ENCODE measurements around the gene GRAMD1B.
"Not testable (repeated sequence)": the region's sequence is repeated elsewhere in the genome, so short reads cannot be mapped to it uniquely, and the experiment has no call there.

The GRAMD1B gene

DNA sequence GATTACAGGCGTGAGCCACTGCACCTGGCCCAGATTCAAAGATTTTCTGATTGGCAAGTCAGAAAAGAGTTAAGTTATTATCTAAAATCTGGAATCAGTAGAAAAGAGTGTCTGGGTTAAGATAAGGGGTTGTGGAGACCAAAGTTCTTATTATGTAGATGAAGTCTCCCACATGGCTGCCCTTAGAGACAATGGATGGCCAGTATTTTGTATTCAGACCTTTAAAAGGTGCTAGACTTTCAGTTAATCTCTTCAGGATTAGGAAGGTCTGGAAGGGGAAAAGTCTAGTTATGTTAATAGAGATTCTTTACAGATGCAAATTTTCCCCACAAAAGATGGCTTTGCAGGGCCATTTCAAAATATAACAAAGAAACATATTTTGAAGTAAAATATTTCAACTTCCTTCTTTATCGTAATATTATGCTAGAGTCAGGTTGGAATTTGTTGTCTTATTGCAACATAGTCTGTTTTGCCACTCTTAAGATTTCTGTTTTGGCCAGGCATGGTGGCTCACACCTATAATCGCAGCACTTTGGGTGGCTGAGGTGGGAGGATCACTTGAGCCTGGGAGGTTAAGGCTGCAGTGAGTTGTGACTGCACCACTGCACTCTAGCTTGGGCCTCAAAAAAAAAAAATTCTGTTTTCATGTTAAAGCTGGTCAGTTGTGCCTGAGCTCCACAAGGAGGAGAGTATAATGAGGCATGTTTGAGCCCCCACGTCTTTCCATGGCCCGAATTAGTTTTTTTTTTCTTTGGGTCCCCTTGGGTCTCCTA lies 14.0 kb downstream of the GRAMD1B start:
- DNase-seq (ENCODE audit: low read depth): no peak

DNA sequence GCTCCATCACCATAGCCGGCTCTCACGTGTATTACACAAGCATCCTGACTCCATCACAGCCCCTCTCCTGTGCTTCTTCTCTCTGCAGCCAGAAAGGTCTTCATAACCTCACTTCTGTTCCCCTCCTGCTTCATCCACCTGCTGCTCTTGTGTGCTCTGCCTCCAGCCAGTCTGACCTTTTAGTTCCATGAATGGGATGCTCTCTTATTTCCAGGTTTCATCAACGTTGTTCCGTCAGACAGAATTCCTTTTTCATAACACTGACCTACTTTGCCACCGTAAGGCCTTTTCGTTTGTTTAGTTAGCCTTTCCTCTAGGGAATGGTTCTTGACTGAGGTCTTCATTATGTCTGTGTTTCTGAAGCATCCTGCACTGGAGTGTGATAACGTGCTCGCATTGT lies 18.8 kb downstream of the GRAMD1B start:
- DNase-seq (ENCODE audit: low read depth): no peak

DNA sequence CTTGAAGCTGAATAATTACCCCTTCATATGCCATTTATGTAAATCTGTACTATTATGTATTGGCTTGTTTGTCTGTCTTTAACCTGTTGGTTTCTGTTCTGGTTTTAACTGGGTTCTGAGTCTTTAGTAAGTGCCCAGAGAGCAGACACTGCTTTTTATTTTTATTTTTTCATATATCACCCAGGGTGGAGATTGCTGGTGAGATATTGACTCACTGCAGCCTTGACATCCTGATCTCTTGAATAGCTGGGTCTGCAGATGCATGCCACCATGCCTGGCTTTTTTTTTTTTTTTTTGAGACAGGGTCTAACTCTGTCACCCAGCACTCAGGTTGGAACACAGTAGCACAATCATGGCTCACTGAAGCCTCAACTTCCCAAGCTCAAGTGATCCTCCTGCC lies 19.4 kb downstream of the GRAMD1B start:
- no peak for DNase-seq (ENCODE audit: low read depth)

DNA sequence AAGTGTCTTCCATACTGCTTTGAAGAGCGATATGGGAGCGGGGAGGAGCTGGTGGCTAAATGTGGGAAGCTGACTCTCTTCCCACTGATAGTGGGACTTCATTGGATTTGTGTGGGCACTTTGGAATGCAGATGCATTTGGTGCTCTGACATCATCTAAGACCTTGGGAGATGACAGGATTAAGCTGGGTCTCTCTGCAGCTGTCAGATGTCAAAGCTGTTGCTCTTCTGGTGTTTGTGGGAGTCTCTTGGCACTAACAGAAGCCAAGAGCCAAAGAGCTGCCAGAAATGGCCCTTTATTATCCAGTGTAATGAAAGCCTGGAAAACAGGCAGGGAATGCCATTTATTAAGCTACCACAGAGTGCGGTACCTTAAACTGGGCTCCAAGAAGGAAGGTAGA lies 20.6 kb downstream of the GRAMD1B start:
- peak; percentile 67 for DNase-seq (ENCODE audit: low read depth)

DNA sequence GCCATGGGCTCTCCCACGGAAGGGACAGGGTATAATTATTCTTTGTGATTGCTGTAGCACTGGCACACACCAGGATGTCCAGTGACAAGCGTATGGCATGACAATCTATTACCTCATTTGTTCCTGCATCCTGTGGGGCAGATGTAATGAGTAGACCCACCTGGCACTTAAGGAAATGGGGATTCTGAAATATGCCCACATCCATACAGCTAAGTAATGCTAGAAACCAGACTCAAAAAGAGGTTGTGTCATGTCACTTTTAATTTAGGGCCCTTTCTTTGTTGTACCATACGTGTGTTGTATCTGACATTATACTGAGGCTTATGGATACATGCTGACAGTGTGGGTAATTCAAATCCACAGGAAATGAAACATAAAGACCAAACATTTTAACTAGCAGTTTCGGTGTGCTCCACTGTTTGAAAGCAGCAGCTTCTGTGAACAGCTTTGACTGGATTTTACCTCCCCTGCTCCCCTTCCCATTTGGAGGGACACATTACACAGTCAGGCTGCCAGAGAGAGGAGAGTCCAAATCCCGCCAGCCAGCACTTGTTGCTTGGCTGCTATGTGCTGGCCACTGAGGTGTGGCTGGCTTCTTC lies 21.2 kb downstream of the GRAMD1B start:
- DNase-seq (ENCODE audit: low read depth): no peak

DNA sequence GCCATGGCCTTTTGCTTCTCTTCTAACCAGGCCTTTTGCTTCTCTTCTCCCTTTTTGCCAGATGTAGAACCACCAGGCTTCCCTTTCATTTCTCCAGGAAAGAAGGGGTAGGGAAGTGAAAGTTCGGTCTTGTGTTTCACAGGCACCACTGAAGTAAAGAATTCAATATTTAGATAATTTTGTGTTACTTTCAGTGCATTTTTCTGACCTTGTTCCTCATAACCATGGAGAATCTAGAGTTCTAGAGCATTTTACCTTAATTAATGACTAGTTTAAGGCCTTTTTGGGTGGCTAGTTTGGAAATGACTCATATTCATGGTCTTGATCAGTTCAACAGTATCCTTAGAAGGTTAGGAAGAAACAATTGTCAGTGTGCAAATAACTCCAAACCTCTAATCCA lies 22.7 kb downstream of the GRAMD1B start:
- peak; percentile 45 for DNase-seq (ENCODE audit: low read depth)

DNA sequence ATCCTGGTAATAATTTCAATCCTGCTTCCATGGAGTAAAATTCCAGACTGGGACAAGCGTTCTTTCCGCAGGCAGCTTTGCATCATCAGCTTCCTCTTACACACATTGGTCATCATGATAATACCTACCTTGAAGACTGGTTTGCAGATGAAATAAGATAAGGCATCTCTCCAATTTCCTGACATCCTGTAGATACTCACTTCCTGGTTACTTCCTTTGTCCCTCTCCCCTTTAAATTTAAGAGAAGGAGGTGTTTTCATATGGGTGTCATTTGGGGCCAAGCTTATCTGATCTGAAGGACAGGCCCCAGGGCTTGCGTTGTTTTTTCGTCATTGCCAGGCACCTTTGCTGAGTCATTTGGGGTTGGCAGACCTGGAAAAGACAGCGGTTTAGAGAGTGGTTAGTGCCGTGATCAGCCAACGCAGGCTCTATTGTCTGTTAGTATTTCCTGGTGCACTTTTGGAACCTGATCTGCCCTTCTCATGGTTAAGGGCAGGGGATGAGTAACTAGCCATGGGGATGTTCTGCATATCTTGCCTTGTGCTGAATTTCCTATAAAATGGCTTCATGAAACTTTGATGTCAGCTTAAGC lies 24.1 kb downstream of the GRAMD1B start:
- DNase-seq (ENCODE audit: low read depth): peak; percentile 88

DNA sequence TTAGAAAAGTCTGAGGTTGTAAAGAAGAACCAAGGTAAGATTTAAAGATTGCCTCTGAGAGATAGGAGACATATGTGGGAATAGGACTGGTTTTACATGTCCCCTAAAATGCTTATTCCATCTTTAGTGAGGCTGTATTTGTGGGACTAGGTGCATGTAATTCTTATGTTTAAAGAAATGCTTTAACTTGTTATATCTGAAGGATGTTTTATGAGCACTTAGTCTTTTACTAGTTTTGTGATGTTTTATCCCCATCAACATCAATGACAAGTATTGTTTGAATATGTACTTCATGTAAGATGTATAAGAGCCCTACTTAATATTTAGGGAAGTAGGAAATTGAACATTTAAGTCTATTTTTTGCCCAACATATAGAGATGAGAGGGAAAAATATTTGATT lies 24.7 kb downstream of the GRAMD1B start:
- DNase-seq (ENCODE audit: low read depth): no peak

DNA sequence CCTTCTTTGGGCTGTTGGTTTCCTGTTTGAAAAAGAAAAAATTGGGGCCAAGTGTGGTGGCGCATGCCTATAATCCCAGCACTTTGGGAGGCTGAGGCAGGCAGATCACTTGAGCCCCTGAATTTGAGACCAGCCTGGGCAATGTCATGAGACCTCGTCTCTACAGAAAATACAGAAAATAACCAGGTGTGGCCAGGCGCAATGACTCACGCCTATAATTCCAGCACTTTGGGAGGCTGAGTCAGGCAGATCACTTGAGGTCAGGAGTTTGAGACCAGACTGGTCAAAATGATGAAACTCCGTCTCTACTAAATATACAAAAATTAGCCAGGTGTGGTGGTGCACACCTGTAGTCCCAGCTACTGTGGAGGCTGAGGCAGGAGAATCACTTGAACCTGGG lies 26.4 kb downstream of the GRAMD1B start:
- DNase-seq (ENCODE audit: low read depth): not testable (repeated sequence)

DNA sequence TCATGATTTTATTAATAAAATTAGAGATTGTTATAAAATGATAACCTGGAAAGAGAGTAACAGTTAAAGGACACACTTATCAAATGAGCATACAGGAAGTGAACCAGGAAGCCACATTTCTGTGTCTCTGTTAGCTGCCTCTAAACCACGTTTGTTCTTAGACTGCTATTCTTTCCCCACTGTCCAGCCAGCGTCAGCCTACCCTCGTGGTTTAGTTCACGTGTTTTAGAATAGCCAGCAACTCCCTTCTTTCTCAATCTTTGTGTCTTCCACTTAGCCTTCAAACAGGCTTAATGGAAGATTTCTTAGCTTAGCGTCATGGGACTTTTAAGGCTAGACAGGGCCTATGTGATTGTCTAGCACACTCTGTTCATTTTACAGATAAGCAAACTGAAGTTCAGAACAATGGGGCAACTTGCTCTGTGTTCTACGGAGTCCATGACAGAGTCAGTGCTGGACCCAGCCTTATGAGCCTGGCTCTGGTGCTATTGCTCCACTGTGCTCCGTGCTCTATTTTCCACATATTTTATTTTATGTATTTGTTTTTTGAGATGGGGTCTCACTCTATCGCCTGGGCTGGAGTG lies 27.2 kb downstream of the GRAMD1B start:
- DNase-seq (ENCODE audit: low read depth): no peak

DNA sequence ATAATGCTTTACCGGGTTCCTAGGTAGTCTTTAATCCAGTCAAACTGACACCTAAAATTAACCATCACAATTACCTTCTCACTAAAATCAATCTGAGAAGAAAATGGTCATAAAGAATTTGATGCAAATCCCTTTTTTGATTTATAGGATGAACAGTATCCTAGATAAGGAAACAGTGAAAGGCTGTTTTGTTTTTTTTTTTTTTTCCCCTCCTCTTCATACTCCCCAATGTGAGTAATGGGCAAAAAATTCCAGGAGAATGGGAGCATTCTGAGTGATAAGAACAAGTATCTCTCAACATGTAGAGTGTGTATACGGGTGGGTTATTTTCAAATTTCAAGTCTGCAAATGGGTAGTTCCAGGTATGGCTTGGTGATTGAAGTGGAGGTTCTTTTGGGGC lies 28.4 kb downstream of the GRAMD1B start:
- DNase-seq (ENCODE audit: low read depth): no peak

DNA sequence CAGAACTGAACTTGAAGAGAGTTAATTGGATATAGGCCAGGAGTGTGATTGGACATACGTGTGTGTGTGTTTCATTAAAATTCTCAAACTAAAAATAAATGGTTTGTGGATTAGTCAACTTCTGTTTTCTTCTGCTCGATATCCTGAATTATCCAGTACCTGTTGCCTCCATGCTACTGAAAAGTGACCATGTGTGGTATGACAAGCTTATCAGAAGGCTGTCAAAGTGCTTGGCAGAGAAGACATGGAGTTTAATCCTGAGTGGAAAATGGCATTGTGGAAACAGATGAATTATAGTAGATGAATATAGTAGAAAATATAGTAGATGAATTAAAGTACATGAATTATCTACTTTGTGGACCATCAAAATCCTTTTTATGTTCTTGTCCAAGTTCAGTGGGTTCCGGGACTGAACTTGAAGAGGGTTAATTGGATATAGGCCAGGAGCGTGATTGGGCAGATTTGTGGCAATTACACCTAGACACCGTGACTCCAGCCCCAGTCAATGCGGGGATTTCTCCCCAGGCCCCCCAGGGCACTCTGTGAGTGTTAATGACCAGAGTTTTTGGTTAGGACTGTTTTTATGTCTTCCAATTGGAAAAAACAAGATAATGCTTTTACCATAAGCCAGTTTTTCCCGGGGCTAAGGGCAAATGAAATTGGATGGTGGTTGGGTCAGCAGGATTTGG lies 30.1 kb downstream of the GRAMD1B start:
- DNase-seq (ENCODE audit: low read depth): no peak

DNA sequence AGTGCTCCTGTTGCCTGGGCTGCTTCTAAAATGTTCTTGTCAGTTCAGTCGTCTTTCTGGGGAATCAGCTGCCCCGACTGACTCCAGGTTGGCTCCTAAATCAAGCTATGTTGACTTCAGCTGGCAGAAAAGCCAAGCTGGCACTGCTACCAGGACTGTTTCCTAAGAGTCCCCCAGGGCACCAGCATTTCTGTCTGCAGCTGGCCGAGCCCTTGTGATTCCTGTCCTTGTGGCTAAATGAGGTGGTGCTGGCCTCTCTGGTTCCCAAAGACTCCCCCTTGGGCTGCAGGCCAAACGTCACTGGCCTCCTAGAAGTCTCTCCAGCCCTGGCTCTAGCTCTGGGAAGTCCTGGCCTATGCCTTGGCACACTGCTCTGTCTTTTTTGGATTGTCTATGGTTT lies 31.1 kb downstream of the GRAMD1B start:
- DNase-seq (ENCODE audit: low read depth): no peak

DNA sequence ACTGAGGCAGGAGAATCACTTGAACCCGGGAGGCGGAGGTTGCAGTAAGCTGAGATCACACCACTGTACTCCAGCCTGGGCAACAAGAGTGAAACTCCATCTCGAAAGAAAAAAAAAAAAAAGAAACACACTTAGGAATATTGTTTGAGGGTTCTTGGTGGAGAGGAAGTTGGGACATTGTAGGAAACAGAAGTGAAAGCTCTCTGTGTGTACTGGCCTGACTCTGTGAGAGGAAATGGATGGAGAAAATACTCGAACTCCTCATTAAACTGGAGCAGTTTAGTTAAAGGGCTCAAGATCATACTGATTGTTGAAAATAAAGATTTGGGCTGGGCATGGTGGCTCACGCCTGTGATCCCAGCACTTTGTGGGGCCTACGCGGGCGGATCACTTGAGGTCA lies 35.6 kb downstream of the GRAMD1B start:
- DNase-seq (ENCODE audit: low read depth): not testable (repeated sequence)

DNA sequence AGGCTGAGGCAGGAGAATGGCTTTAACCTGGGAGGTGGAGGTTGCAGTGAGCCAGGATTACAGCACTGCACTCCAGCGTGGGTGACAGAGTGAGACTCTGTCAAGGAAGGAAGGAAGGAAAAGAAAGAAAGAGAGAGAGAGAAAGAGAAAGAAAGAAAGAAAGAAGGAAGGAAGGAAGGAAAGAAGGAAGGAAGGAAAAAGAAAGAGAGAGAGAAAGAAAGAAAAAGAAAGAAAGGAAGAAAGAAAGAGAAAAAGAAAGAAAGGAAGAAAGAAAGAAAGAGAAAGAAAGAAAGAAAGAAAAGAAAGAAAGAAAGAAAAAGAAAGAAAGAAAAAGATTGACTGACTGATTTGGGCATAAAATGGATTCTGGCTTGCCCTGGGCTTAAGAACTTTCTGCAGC lies 36.1 kb downstream of the GRAMD1B start:
- DNase-seq (ENCODE audit: low read depth): not testable (repeated sequence)

DNA sequence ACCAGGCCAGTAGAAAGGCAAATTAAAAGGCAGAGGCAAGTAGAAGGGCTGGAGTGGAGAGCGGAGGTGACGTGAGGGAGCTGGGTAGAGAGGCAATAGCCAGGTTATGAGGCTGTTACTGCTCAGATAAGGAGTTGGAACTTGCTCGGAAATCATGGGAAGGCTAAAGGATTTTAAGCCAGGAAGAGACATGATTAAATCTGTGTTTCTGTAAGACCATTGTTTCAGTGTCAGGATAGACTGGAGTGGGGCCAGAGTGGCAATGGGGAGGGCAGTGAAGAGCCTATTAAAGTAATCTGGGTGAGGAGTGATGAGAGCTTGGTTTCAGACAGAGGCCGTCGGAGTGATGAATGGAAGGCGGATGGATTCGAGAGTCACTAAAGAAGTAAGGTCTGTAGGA lies 39.0 kb downstream of the GRAMD1B start:
- DNase-seq (ENCODE audit: low read depth): no peak

DNA sequence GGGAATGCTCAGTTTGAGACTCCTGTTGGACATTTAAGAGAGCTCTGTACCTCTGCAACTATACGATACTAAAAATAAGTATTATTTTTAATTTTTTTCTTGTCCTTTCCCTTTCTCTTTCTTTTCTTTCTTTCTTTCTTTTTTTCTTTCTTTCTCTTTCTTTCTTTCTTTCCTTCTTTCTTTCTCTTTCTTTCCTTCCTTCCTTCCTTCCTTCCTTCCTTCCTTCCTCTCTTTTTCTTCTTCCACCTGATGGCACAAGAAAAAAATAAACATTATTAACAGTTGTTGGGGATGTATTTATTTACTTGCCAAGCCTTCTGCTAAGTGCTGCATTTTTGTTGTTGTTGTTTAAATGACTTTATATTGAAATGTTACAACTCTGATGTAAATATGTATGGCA lies 39.5 kb downstream of the GRAMD1B start:
- DNase-seq (ENCODE audit: low read depth): no peak

DNA sequence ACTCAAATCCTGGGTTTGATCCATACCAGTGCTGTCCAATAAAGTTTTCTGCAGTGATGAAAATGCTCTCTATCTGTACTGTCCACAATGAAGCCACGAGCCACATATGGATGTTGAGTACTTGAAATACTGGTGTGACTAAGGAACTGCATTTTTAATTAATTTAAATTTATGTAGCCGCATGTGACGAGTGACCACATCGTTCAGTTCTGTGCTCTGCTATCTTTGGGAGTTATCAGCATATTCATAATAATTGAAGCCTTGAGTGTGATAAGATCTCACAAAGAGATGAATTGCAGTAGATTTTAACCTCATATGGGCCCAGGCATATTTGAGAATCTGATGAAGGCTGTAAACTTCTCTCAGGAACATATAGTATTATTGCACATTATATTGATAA lies 40.8 kb downstream of the GRAMD1B start:
- DNase-seq (ENCODE audit: low read depth): peak; percentile 27

DNA sequence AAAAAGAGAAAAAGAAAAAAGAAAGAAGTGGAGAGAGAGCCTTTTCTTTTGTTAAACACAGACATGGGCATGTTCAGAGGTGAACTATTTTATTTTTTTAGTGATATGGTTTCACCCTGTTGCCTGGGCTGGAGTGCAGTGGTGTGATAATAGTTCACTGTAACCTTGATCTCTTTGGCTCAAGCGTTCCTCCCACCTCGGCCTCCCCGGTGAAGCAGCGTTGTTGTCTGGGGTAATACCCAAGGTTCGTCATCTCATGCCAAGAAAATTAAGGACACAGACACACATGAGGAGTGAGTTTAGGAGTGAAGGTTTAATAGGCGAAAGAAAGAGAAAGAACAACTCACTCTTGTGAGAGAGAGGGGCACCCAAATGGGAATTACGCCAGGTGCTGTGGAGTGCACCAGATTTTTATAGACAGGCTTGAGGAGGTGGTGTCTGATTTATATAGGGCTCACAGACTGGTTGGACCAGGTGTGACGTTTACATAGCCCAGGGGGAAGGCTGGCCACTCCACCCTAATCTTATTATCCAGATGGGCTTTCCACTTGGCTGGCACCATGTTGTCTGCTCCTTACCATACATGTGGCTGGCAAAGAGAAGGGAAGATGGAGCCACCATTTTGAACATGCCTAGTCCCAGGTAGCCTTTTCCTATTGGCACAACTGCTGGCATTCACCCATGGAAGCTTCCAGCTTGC lies 42.3 kb downstream of the GRAMD1B start:
- no peak for DNase-seq (ENCODE audit: low read depth)

DNA sequence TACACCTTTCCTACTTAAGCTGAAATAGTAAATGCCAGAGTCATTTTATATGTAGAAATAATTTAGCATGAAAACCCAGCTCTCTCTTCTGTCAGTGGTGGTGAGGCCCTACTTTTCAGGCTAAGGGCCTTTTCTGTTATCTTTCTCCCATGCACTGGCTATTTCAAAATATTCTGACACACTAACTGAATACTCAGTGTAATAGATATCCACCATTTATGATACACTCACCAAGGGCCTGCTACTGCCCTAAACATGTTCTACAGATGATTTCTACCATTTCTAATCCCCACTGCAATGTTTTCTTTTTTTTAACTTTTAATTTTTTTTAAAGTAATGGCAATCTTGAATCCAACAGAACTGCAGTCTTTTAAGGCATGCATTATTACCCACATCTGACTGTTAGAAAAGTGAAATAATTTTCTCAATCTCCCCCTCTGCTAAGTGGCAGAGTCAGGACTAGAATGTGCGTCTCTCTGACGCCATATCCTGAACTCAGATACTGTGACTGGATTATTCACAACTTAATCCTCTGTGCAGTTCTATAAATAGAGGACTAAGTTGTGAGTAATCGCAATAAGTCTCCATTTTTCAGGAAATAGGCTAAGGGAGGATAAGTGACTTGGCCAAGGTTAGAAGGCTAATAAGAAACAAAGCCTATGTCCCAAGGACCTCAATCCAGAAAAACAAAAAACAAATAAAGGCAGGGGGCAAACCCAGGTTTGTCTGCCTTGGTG lies 44.0 kb downstream of the GRAMD1B start:
- peak; percentile 96 for DNase-seq (ENCODE audit: low read depth)

DNA sequence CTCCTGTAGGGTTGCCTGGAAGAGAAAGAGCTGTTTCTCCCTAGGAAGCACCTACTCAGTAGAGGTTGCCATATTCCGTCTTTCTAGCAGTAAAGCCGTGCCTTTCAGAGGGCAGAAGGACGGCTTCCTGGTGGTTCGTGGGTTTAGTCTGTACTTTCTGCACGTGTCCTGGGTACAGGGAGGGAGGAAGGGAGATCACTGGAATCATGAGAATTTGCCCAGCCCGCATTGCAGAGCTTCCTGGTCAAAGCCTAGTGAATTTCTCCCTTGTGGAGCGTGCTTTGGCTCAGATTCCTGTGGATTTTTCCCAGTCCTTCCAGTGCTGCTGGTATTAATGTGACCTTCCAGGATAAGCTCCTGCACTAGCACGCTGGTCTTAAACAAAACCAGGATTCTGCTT lies 44.9 kb downstream of the GRAMD1B start:
- peak; percentile 97 for DNase-seq (ENCODE audit: low read depth)
